Activated CD4-positive, alpha-beta T cell treated with anti-CD3 and anti-CD28 coated beads, Interleukin-10, Interleukin-2, amounts not matched to agents 100 ng/mL and 50 ng/mL, durations not matched to agents 16 hours and 8 hours (primary cell): ENCODE measurements around the gene TTC34.

Source experiments
- DNase-seq: peaks from one replicate; pipeline ENCODE4 v3.0.0-alpha.2; 2020

TTC34 gene

GRCh38 chr1:2601721-2602303 is 199.7 kb downstream of the TTC34 start:
- DNase-seq = no peak

- DNase-seq = no peak
Observed at GRCh38 chr1:2598329-2598931, 203.1 kb downstream of the TTC34 start.

GRCh38 chr1:2597441-2598328 is 203.8 kb downstream of the TTC34 start:
- no peak for DNase-seq

GRCh38 chr1:2596530-2597333 is 204.8 kb downstream of the TTC34 start:
- no peak for DNase-seq

- no peak for DNase-seq
Observed at GRCh38 chr1:2595812-2596529, 205.5 kb downstream of the TTC34 start.

- DNase-seq = no peak
Observed at GRCh38 chr1:2595261-2595811, 206.2 kb downstream of the TTC34 start.

GRCh38 chr1:2594641-2595131 is 206.8 kb downstream of the TTC34 start:
- no peak for DNase-seq

- DNase-seq = no peak
Observed at GRCh38 chr1:2594001-2594640, 207.4 kb downstream of the TTC34 start.

GRCh38 chr1:2593251-2593878 is 208.1 kb downstream of the TTC34 start:
- DNase-seq = no peak

- DNase-seq = no peak
Observed at GRCh38 chr1:2592672-2593071, 208.8 kb downstream of the TTC34 start.

- no peak for DNase-seq
Observed at GRCh38 chr1:2591581-2592261, 209.8 kb downstream of the TTC34 start.

GRCh38 chr1:2591233-2591580 is 210.3 kb downstream of the TTC34 start:
- DNase-seq = no peak

GRCh38 chr1:2590233-2591141 is 211.0 kb downstream of the TTC34 start:
- no peak for DNase-seq

GRCh38 chr1:2589431-2590232 is 211.9 kb downstream of the TTC34 start:
- no peak for DNase-seq

GRCh38 chr1:2588661-2589430 is 212.6 kb downstream of the TTC34 start:
- DNase-seq = no peak

GRCh38 chr1:2587860-2588571 is 213.5 kb downstream of the TTC34 start:
- no peak for DNase-seq
